SJCRH30 (cell line): Measurements from ENCODE around the gene GPBP1. TPM values are rescaled to one million over a fixed set of nuclear protein-coding genes. Genes with fewer than 3 reads are reported as not detected.
"Not testable (repeated sequence)": the region's sequence is repeated elsewhere in the genome, so short reads cannot be mapped to it uniquely, and the experiment has no call there.

ENCODE experiments used
- DNase-seq, 2 experiments: peaks; one replicate each; pipeline ENCODE4 v3.0.0-alpha.2; 2015 to 2020
- H3K27ac ChIP-seq: fragments of 250-450 bp; sonication (Bioruptor Pico); 2 replicates; pipeline ENCODE4 v1.5.1; 2020; ENCODE audit warnings: mild to moderate bottlenecking, moderate library complexity
- H3K27me3 ChIP-seq: fragments of 250-450 bp; sonication (Bioruptor Pico); 2 replicates; pipeline ENCODE4 v1.5.1; 2020; ENCODE audit warnings: mild to moderate bottlenecking, moderate library complexity
- H3K36me3 ChIP-seq: fragments of 250-450 bp; sonication (Bioruptor Pico); 2 replicates; pipeline ENCODE4 v1.5.1; 2020; ENCODE audit warnings: mild to moderate bottlenecking, moderate library complexity
- H3K4me1 ChIP-seq: fragments of 250-450 bp; sonication (Bioruptor Pico); 2 replicates; pipeline ENCODE4 v1.5.1; 2020; ENCODE audit warnings: mild to moderate bottlenecking, moderate library complexity
- H3K4me3 ChIP-seq: fragments of 250-450 bp; sonication (Bioruptor Pico); 2 replicates; pipeline ENCODE4 v1.5.1; 2020; ENCODE audit warnings: mild to moderate bottlenecking, moderate library complexity
- H3K9me3 ChIP-seq: fragments of 250-450 bp; sonication (Bioruptor Pico); replicated peaks from 2 replicates; pipeline ENCODE4 v1.5.1; 2020; ENCODE audit warnings: mild to moderate bottlenecking, moderate library complexity
- total RNA-seq: library from RNA; depleted of rRNA; stranded (reverse); fragments of >200 nt; shearing (Covaris generic); gene quantifications from 2 replicates; pipeline ENCODE4 v1.2.3, GENCODE V29; 2014; rRNA removed

The GPBP1 gene
- total RNA-seq, 1 experiment from 2014 or later = 106 TPM

GRCh38 chr5:57304931-57305330 is 131.1 kb downstream of the GPBP1 start:
- Histone ChIP-seq H3K4me1 (peaks cover 6% of the 10 kb centered on the region; the same call in 1 of the 2 replicates), H3K27me3 (no peaks in the 10 kb centered on the region), H3K4me3 (no peak overlapping the region), H3K27ac (no peak overlapping the region), H3K9me3 (peaks cover 5% of the 10 kb centered on the region; the same call in 1 of the 2 replicates), H3K36me3 (no peaks in the 10 kb centered on the region; the same call in 1 of the 2 replicates)
- DNase-seq = no peak

- H3K27ac ChIP-seq = no peak overlapping the region
- H3K36me3 ChIP-seq = no peaks in the 10 kb centered on the region; the same call in 1 of the 2 replicates
- no peak for DNase-seq
- H3K9me3 ChIP-seq = peaks cover 5% of the 10 kb centered on the region; the same call in 1 of the 2 replicates
- no peaks in the 10 kb centered on the region for H3K27me3 ChIP-seq
- no peak overlapping the region for H3K4me3 ChIP-seq
- peaks cover 6% of the 10 kb centered on the region; the same call in 1 of the 2 replicates for H3K4me1 ChIP-seq
These were observed 132.5 kb downstream of the GPBP1 start for GRCh38 chr5:57306359-57306758.

- no peak for DNase-seq
- no peak overlapping the region for H3K27ac ChIP-seq
- no peak overlapping the region for H3K4me3 ChIP-seq
- peaks cover 5% of the 10 kb centered on the region; the same call in 1 of the 2 replicates for H3K9me3 ChIP-seq
- no peaks in the 10 kb centered on the region; the same call in 1 of the 2 replicates for H3K4me1 ChIP-seq
- H3K36me3 ChIP-seq = no peaks in the 10 kb centered on the region; the same call in 1 of the 2 replicates
- no peaks in the 10 kb centered on the region for H3K27me3 ChIP-seq
These were observed 133.7 kb downstream of the GPBP1 start for GRCh38 chr5:57307516-57307915.

GRCh38 chr5:57309022-57309421 is 135.2 kb downstream of the GPBP1 start:
- not testable (repeated sequence) for H3K36me3 ChIP-seq, H3K27ac ChIP-seq, H3K9me3 ChIP-seq, H3K27me3 ChIP-seq, H3K4me1 ChIP-seq, H3K4me3 ChIP-seq, DNase-seq

- Histone ChIP-seq H3K4me3 (no peak overlapping the region), H3K36me3 (no peaks in the 10 kb centered on the region), H3K9me3 (0 out of 2 replicates have a peak, but pooled peaks cover 5% of the 10 kb centered on the region), H3K27ac (no peak overlapping the region), H3K27me3 (no peaks in the 10 kb centered on the region), H3K4me1 (peaks cover under 1% of the 10 kb centered on the region; the same call in 1 of the 2 replicates)
- DNase-seq = no peak
These were observed 137.4 kb downstream of the GPBP1 start for GRCh38 chr5:57311251-57311650.

GRCh38 chr5:57311921-57312735 is 138.3 kb downstream of the GPBP1 start:
- H3K27ac ChIP-seq = no peak overlapping the region
- DNase-seq = no peak
- 0 out of 2 replicates have a peak, but pooled peaks cover 5% of the 10 kb centered on the region for H3K9me3 ChIP-seq

GRCh38 chr5:57313716-57314115 is 139.9 kb downstream of the GPBP1 start:
- Histone ChIP-seq H3K36me3 (no peaks in the 10 kb centered on the region), H3K27ac (no peak overlapping the region), H3K9me3 (no peaks in the 10 kb centered on the region), H3K27me3 (no peaks in the 10 kb centered on the region), H3K4me1 (peaks cover 10% of the 10 kb centered on the region), H3K4me3 (no peak overlapping the region)
- DNase-seq = no peak

More at GRCh38 chr5:57311921-57312735, 138.3 kb downstream of the GPBP1 start:
- Histone ChIP-seq H3K36me3 (no peaks in the 10 kb centered on the region), H3K4me3 (no peak overlapping the region), H3K27me3 (no peaks in the 10 kb centered on the region), H3K4me1 (peaks cover 5% of the 10 kb centered on the region)

Other genes starting within 250 kb of the GPBP1 start
- 28.0 and 31.2 TPM in 2 replicates for gene MIER3, start 221.9 kb upstream of the GPBP1 start, total RNA-seq